Ishikawa (cell line): ENCODE results near the gene GSDMA.

Source experiments
- CEBPB ChIP-seq: IDR thresholded peaks from 2 replicates; pipeline ENCODE4 v1.6.1; 2012
- CREB1 ChIP-seq: IDR thresholded peaks from 2 replicates; pipeline ENCODE4 v1.6.1; 2012; ENCODE audit warnings: low read depth
- EGR1 ChIP-seq: IDR thresholded peaks from 2 replicates; pipeline ENCODE4 v1.6.1; 2012
- EP300 ChIP-seq: IDR thresholded peaks from 2 replicates; pipeline ENCODE4 v1.6.1; 2012; ENCODE audit warnings: borderline replicate concordance
- FOXM1 ChIP-seq: IDR thresholded peaks from 2 replicates; pipeline ENCODE4 v1.6.1; 2012; ENCODE audit warnings: low read depth, borderline replicate concordance
- NFIC ChIP-seq: IDR thresholded peaks from 2 replicates; pipeline ENCODE4 v1.6.1; 2012
- RAD21 ChIP-seq: IDR thresholded peaks from 2 replicates; pipeline ENCODE4 v1.6.1; 2012; ENCODE audit warnings: low read depth
- TAF1 ChIP-seq: IDR thresholded peaks from 2 replicates; pipeline ENCODE4 v1.6.1; 2012; ENCODE audit warnings: low read depth, mild to moderate bottlenecking
- TCF12 ChIP-seq: IDR thresholded peaks from 2 replicates; pipeline ENCODE4 v1.6.1; 2012; ENCODE audit warnings: low read depth
- TEAD4 ChIP-seq: IDR thresholded peaks from 2 replicates; pipeline ENCODE4 v1.6.1; 2012
- YY1 ChIP-seq: IDR thresholded peaks from 2 replicates; pipeline ENCODE4 v1.6.1; 2012; ENCODE audit warnings: low read depth
- ZBTB7A ChIP-seq: IDR thresholded peaks from 2 replicates; pipeline ENCODE4 v1.6.1; 2012; ENCODE audit warnings: low read depth
- TF ChIP-seq, protein P1 (sequence below): IDR thresholded peaks from 2 replicates; pipeline ENCODE4 v1.6.1; 2012; ENCODE audit warnings: low read depth, mild to moderate bottlenecking
- TF ChIP-seq, protein P2 (sequence below): IDR thresholded peaks from 2 replicates; pipeline ENCODE4 v1.6.1; 2012
- TF ChIP-seq, protein P3 (sequence below): IDR thresholded peaks from 2 replicates; pipeline ENCODE4 v1.6.1; 2012

Gene GSDMA

DNA sequence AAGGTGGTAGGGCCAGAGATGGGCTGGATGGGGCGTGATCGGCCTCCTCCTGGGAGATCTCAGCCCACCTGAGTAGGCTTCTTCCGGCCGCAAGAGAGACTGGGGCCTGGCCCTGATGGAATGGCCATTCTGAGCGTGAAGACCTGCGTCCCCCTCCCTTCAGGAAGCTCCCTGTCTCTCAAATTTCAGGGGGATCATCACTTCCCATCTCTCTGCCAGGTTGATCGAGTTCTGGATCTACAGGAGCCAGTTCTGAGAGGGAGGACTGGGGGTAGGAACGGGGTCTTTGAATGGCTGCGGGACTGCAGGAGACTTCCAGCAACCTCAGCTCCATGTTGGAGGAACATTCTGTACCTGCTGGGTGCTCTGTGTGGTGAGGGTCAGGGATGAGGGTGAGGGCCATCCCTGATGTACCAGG is 9.3 kb upstream of the GSDMA start:
- TF ChIP-seq TCF12 (no peak), NFIC (no peak), YY1 (0 out of 2 replicates have a peak, but pooled peaks have one; percentile 33), RAD21 (no peak)

DNA sequence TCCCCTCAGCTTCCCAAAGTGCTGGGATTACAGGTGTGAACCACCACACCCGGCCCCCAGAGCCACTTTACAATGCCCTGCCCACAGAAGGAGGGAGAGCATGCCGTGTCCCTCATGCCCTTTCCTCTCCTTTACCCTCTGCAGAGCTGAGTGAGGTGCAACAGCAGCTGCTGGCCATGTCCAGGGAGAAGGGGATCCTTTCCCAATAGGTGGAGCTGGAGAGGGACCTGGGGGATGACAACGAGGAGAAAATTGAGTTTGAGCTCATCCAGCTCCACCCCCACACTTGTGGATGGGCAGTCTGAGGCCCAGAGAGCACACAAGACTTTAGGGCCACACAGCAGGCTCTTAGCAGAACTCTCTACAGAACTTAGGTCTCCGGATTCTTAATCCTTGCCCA is 7.9 kb upstream of the GSDMA start:
- TF ChIP-seq, protein P1, sequence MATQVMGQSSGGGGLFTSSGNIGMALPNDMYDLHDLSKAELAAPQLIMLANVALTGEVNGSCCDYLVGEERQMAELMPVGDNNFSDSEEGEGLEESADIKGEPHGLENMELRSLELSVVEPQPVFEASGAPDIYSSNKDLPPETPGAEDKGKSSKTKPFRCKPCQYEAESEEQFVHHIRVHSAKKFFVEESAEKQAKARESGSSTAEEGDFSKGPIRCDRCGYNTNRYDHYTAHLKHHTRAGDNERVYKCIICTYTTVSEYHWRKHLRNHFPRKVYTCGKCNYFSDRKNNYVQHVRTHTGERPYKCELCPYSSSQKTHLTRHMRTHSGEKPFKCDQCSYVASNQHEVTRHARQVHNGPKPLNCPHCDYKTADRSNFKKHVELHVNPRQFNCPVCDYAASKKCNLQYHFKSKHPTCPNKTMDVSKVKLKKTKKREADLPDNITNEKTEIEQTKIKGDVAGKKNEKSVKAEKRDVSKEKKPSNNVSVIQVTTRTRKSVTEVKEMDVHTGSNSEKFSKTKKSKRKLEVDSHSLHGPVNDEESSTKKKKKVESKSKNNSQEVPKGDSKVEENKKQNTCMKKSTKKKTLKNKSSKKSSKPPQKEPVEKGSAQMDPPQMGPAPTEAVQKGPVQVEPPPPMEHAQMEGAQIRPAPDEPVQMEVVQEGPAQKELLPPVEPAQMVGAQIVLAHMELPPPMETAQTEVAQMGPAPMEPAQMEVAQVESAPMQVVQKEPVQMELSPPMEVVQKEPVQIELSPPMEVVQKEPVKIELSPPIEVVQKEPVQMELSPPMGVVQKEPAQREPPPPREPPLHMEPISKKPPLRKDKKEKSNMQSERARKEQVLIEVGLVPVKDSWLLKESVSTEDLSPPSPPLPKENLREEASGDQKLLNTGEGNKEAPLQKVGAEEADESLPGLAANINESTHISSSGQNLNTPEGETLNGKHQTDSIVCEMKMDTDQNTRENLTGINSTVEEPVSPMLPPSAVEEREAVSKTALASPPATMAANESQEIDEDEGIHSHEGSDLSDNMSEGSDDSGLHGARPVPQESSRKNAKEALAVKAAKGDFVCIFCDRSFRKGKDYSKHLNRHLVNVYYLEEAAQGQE = no peak
- TF ChIP-seq RAD21 = no peak
- TF ChIP-seq CEBPB = no peak
- no peak for TF ChIP-seq CREB1
- no peak for TF ChIP-seq TEAD4
- TF ChIP-seq YY1 = no peak
- no peak for TF ChIP-seq EGR1
- no peak for TF ChIP-seq TCF12

DNA sequence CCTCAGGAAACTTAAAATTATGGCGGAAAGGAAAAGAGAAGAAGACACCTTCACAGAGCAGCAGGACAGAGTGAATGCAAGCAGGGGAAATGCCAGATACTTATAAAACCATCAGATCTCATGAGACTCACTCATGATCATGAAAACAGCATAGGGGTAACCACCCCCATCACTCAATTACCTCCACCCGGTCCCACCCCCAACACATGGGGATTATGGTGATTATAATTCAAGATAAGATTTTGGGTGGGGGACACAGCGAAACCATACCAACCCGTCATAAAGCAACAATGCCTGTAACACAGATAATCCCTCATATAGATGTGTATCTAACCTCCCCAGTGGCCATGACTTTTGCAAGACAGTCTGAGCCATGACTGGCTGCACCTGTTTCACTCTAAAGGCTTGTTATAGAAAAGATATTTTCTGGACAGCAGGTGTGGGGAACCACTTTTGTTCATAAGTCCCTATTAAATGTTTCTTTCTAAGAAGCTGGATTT is 7.0 kb upstream of the GSDMA start:
- no peak for TF ChIP-seq TEAD4
- TF ChIP-seq NFIC = no peak
- TF ChIP-seq, protein P1 = no peak
- TF ChIP-seq FOXM1 = no peak
- TF ChIP-seq TCF12 = no peak
- no peak for TF ChIP-seq EP300
- TF ChIP-seq YY1 = no peak
- no peak for TF ChIP-seq EGR1
- TF ChIP-seq, protein P2, sequence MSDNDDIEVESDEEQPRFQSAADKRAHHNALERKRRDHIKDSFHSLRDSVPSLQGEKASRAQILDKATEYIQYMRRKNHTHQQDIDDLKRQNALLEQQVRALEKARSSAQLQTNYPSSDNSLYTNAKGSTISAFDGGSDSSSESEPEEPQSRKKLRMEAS = no peak
- TF ChIP-seq ZBTB7A = no peak
- TF ChIP-seq TAF1 = no peak
- no peak for TF ChIP-seq RAD21
- TF ChIP-seq, protein P3, sequence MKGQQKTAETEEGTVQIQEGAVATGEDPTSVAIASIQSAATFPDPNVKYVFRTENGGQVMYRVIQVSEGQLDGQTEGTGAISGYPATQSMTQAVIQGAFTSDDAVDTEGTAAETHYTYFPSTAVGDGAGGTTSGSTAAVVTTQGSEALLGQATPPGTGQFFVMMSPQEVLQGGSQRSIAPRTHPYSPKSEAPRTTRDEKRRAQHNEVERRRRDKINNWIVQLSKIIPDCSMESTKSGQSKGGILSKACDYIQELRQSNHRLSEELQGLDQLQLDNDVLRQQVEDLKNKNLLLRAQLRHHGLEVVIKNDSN = no peak
- no peak for TF ChIP-seq CREB1
- TF ChIP-seq CEBPB = no peak

DNA sequence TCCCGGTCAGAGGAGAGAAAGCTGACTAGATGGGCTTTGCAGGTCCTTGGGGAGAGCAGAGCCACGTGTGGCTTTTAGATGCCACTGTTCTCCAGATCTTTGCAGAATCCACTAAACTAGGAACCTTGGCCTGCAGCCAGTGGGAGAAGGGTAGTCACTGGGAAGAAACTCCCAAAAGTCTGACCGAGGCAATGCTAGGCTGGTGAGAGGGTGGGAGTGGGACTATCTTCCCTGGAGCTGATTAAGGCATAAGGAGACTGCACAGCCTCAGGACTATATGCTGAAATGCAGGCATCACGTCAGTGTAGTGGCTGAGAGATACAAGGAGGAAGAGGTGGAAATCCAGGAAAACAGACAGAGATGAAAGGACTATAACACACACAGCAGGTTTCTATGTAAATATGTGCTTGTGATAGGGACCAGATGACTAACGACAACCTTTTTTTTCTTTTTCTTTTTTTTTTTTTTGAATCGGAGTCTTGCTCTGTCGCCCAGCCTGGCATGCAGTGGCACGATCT is 2.2 kb upstream of the GSDMA start:
- TF ChIP-seq ZBTB7A (no peak), CREB1 (no peak), FOXM1 (no peak), NFIC (no peak), RAD21 (no peak), TEAD4 (no peak), CEBPB (no peak), TCF12 (no peak), TAF1 (no peak), EGR1 (no peak), YY1 (no peak), EP300 (no peak)
- TF ChIP-seq, protein P2 = no peak
- TF ChIP-seq, protein P1 = no peak
- TF ChIP-seq, protein P3 = no peak

DNA sequence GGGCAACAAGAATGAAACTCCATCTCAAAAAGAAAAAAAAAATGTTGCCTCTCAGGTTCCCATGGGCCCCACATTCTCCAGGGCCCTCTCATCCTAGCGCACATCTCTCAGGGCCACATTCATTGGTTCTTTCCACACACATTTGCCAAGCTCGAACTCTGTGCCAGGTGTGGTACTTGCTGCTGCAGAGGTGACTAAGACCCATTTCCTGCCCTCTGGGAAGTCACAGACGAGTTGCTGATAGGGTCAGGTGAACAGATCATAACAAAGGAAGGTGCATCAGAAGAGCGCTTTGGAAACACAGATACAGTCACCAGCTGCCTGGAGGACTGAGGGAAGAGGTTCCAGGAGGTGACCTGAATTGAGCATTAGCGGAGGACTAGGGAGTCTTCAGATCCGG is 1.0 kb downstream of the GSDMA start:
- no peak for TF ChIP-seq EGR1
- no peak for TF ChIP-seq CREB1
- no peak for TF ChIP-seq TAF1
- TF ChIP-seq, protein P3 = no peak
- TF ChIP-seq RAD21 = no peak
- TF ChIP-seq TEAD4 = no peak
- TF ChIP-seq, protein P1 = no peak
- no peak for TF ChIP-seq NFIC
- TF ChIP-seq TCF12 = no peak
- TF ChIP-seq FOXM1 = no peak
- TF ChIP-seq ZBTB7A = no peak
- no peak for TF ChIP-seq EP300
- no peak for TF ChIP-seq YY1
- no peak for TF ChIP-seq CEBPB
- TF ChIP-seq, protein P2 = no peak
